Kasumi-1 (cell line): Measurements from ENCODE around the gene IVD.

Source experiments
- DNase-seq, 2 experiments: peaks; one replicate each; lab custom pipeline; 2025; lab: John Stamatoyannopoulos, UW

The IVD gene

DNA sequence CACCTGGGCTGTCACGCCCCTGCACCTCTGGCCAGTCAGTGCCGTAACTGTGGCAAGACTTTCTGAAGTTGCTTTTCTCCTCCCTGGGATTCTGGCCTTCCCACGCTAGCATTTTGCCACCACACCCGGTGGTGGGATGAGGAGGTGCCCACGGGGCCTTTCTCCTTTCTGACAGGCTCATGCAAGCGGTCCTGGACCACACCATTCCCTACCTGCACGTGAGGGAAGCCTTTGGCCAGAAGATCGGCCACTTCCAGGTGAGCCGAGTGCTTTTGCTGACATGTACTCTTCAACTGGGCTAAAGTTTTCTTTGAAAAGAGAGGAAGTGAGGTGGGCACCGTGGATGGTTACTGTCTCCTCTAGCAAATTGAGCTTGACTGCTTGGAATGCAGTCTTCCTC is 9.6 kb downstream of the IVD start:
- no peak for DNase-seq

DNA sequence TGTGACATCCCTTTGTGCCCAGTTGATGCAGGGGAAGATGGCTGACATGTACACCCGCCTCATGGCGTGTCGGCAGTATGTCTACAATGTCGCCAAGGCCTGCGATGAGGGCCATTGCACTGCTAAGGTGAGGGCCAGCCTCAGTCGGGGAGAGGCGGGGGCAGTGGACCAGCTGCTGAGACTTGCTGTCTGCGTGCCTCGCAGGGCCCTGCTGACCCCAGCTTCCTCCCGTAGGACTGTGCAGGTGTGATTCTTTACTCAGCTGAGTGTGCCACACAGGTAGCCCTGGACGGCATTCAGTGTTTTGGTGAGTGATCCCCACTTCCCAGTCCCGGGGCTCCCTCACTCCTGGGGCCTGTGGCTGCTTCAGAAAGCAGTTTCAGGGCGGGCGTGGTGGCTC is 10.5 kb downstream of the IVD start:
- no peak for DNase-seq

- DNase-seq, result no peak
Observed at GRCh38 chr15:40418126-40418525, 12.5 kb downstream of the IVD start.

- no peak for DNase-seq
Observed at GRCh38 chr15:40420071-40420713, 14.6 kb downstream of the IVD start.

- no peak for DNase-seq
Observed at GRCh38 chr15:40420793-40421192, 15.2 kb downstream of the IVD start.

DNA sequence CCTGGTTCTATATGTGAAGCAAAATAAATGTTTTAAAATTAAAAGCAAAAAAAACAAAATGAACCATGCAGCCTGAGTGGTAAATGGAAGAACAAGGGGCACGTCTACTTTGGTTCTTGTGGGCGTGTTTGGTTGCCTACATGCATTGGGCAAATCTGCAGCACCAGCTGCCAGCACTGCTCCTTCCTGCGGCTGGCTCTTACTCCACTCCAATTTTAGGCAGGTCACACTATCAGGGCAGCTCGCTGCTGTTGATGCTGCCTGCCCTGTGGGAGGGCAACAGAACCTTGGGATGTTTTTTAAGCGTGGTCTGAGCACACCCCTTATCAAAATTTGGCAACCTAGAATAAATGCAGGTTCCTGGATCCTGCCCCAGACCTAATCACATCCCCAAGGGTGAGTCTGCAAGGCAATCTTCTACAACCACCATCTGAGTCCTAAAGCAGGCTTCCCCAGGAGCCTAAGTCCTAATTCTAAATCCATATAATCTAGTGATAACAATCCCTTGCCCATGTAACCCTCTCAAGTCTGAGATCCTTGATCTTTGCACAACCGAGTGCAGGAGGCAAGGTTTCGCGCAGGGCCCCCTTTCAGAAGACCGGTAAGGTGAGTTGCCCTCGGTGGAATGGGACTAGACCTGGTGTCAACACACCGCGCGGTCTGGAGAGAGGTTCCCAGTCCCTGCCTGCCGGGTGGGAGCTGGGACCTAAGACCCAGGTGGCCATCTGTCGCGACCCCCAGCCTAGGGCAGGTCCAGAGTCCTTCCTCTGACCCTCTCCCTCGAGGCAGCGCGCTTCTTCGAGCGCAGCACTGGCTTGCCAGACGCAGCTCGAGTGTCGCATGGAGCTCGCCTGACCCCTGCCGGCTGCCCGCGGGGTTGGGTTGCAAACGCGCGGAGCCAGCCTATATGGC is 15.9 kb downstream of the IVD start:
- DNase-seq, result peak; percentile 35 to 44

DNA sequence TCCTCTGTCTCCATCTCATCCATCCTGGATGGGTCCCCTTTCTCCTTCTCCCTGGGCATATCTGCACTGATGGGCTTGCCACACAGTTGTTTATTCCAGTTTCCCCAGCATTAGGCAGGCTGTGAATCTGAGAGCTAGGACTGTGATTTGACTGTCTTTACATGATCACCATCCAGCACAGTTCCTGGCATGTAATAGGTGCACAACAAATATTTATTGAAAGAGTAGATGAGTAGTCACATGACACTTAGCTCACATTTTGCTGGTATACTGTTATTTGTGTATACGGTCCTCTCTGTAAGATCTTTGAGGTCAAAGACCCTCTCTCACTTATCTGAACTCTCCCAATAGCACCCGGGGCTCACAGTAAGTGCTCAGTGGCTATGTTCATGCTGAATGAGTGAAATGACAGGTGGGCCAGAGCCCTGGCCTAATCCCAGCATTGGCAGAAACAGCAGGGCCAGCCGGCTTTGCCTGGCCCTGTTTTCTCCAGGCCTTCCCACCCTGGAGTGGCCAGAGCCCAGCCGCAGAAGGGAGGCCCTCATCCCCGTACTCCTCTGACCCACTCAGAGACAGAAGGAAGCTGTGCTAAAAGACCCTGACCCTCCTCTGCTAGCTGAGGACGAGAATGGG is 19.0 kb downstream of the IVD start:
- DNase-seq, result no peak

GRCh38 chr15:40425681-40426080 is 20.1 kb downstream of the IVD start:
- no peak for DNase-seq

DNA sequence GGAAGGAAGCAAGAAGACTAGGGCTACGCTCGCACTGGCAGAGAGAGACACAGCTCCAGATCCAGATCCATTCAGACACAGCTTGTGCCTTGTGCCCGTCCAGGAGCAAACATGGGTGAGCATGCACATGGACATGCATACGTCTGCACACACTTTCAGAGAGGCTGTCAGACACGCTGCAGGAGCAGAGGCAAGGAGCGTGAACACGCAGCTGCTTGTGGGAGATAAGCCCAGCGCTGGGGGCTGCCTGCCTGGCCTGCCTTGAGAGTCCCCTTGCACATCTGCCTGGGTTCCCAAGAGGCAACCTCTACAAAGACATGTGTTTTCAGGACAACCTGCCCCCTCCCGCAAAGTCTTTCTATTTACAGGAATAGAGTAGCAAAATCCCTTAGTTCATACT is 21.6 kb downstream of the IVD start:
- DNase-seq, result no peak

GRCh38 chr15:40428185-40428584 is 22.6 kb downstream of the IVD start:
- no peak for DNase-seq

GRCh38 chr15:40429068-40429710 is 23.6 kb downstream of the IVD start:
- DNase-seq, result no peak

GRCh38 chr15:40430271-40430805 is 24.7 kb downstream of the IVD start:
- DNase-seq, result peak in 1 of 2 experiments; percentile 28

- DNase-seq, result no peak
Observed at GRCh38 chr15:40435023-40435709, 29.6 kb downstream of the IVD start.

DNA sequence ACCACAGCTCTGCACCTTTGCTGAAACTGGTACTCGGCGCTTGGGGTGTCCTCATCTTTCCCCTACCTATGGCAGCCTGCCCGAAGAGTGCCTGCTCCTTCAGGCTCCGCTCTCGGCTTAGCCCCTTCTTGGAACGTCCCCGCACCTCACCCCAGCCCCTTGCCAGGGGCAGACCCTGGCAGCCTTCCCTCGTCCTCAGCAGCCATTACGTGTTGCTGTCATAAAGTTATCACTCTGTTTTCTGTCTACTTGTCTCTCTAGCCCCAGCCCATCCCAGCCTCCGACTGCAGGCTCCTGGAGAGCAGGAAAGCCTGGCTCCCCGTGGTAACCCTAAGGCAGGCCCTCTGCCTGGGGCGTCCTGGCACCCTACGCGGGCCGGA is 30.1 kb downstream of the IVD start:
- no peak for DNase-seq

DNA sequence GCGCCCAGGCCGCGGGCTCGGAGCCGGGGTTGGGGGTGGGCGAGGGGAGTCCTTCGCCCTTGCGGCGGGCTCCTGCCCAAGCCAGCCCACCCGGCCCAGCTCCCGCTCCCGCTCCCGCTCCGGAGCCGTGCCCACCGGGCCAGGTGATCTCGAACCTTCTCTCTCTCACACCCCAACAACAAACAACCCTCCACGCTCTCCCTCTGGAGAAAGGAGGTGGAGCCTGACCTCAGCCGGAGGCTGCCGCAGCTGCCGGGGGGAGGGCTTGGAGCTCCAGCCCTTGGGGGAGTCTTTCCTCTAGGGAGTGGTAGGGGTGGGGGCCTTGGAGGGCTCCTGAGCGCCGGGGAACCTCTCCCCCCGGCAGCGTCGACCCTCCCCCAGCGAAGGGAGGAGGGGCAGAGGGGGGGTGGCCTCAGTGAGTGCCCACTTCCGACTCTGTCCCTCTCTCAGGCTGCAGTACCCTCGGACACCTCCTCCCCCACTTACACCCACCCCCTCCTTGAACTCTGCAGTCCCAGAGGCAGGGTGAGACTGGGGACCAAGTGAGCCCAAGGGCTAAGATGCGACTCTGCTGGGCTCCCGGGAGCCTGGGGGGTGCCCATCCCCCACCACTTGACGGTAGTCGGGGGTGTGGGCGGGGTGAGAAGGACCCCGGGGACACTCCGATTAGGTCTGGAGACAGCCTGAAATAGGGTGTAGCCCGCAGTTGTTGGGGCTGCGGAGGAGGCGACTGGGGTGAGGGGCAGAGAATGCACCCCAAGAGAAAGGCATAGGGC is 30.7 kb downstream of the IVD start:
- DNase-seq, result no peak

DNA sequence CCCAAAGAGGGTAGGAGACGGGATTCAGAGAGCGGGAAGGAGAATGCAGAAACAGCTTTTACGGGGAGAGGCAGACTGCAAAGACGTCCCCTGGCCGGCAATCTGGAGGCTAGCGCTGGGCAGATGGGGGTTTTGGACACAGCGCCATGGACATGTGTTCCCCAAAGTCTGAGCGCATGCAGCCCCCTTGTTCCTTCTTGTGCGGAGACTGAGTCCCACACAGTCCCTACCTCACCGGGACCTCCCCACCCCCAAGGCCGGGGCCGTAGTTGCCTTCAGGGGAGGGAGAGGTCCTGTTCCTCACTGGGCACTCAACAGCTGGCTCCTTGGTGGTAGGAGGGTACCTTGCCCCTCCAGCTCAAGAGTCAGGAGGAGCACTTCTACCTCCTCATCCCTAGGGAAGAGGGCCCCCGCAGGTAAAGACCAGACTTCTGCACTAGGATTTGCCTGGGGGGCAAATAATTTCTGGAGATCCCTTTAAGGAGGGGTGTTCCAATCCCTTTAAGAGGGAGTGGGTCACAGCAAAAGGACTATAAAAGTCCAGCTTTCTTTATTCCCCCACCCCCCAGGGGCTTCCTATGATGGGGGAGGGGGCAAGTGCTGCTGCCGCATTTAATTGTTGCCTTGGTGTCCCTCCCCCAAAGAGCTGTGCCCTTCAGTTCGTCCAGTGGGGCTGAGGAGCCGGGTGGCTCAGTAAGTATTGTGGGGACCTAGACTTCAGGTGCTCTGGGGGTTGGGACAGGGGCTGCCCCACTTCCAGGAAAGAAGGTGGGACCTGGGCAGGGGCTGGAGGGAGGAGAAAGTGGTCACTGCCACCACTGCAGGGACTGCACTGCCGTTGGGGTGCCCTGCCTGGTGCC is 31.5 kb downstream of the IVD start:
- DNase-seq, result no peak

- DNase-seq, result no peak
Observed at GRCh38 chr15:40437752-40438687, 32.4 kb downstream of the IVD start.

DNA sequence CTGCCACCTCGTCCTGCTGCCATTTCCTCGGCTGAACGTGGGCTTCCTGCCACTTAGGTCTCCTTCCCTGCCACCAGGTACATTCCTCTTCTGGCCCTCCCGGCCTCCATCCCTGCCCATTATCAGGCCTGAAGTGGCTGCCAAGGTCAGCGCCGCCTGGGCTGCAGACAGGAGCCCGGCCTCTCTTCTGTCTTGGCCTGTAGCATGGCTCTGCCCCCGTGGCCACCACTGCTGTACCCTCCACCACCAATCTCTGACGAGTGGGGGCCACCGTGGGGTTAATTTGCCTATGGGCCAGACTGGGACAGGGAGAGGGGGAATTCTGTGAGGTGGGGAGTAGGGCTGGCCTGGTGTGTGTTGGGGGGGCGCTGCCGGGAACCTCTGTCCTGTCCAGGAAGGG is 33.1 kb downstream of the IVD start:
- DNase-seq, result no peak

DNA sequence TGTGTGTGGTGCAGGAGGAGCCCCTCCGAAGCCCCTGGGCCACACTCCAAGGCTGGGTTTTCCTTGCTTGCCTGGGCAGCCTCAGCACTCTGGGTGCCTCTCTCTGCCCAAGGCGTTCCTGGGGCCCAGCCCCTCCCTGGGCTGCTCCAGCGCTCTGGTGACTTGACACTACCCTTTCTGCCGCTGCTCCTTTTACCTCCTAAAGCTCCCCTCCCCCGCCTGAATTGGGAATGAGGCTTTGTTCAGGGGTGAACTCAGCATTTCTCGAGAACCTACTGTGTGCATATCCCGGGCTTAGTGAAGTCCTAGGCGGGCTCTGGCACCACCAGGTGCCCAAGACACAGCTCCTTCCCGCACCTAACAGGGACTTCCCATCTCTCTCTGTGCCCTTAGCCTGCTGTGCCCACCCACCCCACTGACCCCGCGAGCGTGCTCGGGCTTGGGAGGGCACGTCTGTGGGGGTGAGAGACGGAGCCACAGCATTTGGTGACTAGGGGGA is 33.9 kb downstream of the IVD start:
- no peak for DNase-seq
